ENCODE results near the gene SERPINA12.

DNA sequence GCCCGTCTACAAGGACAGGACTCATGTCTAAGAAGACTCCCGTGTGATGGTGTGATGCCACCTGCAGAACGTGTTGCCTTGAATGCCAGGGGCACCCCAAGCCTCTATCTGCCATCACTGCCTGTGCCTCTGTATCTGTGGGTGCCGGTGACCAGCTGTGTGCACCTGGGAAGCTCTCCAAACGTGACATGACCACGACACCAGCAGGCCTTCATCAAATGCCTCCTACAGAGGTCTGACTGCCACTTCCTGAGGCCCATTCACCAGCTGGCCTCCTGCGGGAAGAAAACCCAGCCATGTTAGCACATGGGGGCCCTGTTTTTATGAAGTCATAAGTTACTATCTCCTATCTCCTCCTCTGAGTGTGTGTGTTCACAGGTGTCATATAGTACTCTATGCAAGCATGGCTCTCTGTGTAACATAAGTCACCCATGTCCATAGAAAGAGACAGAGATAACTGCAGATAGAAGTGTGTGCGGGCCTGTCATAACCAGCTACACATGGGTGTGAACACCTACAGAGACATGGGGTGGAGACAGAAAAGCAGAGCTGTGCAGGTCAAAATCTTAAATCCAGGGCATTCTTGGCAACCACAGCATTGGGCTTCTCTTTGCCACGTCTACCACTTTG lies 33.7 kb upstream of the SERPINA12 start:
- TF ChIP-seq, protein P1, sequence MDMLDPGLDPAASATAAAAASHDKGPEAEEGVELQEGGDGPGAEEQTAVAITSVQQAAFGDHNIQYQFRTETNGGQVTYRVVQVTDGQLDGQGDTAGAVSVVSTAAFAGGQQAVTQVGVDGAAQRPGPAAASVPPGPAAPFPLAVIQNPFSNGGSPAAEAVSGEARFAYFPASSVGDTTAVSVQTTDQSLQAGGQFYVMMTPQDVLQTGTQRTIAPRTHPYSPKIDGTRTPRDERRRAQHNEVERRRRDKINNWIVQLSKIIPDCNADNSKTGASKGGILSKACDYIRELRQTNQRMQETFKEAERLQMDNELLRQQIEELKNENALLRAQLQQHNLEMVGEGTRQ (IDR thresholded peaks at IDR 0.05; ENCODE audit: low read depth, low read length): no peak
- TF ChIP-seq, protein P1 (CRISPR knock-in tag; IDR thresholded peaks at IDR 0.05; ENCODE audit: borderline replicate concordance): no peak
- TF ChIP-seq, protein P2, sequence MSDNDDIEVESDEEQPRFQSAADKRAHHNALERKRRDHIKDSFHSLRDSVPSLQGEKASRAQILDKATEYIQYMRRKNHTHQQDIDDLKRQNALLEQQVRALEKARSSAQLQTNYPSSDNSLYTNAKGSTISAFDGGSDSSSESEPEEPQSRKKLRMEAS (IDR thresholded peaks at IDR 0.05): no peak
- no peak for TF ChIP-seq NR2F2 (IDR thresholded peaks at IDR 0.05; ENCODE audit: borderline replicate concordance, low read depth)
- TF ChIP-seq SUZ12 (IDR thresholded peaks at IDR 0.05; ENCODE audit: low read depth, low read length): no peak
- TF ChIP-seq TEAD2 (CRISPR knock-in tag; IDR thresholded peaks at IDR 0.05): no peak
- TF ChIP-seq KDM5A (IDR thresholded peaks at IDR 0.05; ENCODE audit: borderline replicate concordance, low read length): no peak
- TF ChIP-seq HNRNPK (IDR thresholded peaks at IDR 0.05; ENCODE audit: low read depth, low read length, poor library complexity, severe bottlenecking): no peak
- no peak for TF ChIP-seq CC2D1A (CRISPR knock-in tag; IDR thresholded peaks at IDR 0.05)
- TF ChIP-seq POLR2AphosphoS5 (IDR thresholded peaks at IDR 0.05; ENCODE audit: low read depth, low read length): no peak
- TF ChIP-seq, protein P3, sequence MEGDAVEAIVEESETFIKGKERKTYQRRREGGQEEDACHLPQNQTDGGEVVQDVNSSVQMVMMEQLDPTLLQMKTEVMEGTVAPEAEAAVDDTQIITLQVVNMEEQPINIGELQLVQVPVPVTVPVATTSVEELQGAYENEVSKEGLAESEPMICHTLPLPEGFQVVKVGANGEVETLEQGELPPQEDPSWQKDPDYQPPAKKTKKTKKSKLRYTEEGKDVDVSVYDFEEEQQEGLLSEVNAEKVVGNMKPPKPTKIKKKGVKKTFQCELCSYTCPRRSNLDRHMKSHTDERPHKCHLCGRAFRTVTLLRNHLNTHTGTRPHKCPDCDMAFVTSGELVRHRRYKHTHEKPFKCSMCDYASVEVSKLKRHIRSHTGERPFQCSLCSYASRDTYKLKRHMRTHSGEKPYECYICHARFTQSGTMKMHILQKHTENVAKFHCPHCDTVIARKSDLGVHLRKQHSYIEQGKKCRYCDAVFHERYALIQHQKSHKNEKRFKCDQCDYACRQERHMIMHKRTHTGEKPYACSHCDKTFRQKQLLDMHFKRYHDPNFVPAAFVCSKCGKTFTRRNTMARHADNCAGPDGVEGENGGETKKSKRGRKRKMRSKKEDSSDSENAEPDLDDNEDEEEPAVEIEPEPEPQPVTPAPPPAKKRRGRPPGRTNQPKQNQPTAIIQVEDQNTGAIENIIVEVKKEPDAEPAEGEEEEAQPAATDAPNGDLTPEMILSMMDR (CRISPR knock-in tag; IDR thresholded peaks at IDR 0.05): no peak
- TF ChIP-seq ZNF543 (CRISPR knock-in tag; IDR thresholded peaks at IDR 0.05): no peak
- no peak for TF ChIP-seq MEIS1 (CRISPR knock-in tag; IDR thresholded peaks at IDR 0.05; ENCODE audit: borderline replicate concordance)

Data from HepG2 (cell line).